ENCODE results near the gene IQCF6. TPM values are rescaled to one million over a fixed set of nuclear protein-coding genes. Genes with fewer than 3 reads are reported as not detected.

IQCF6 gene
- total RNA-seq (not detected), polyA plus RNA-seq (ENCODE audit: insufficient read length in 2 of 2) (not detected)
- long read RNA-seq, donor 1, result 0 reads
- long read RNA-seq, donor 2, result 0 reads
- long read RNA-seq, donor 3, result 0 reads
- long read RNA-seq, donor 4, result 0 reads

DNA sequence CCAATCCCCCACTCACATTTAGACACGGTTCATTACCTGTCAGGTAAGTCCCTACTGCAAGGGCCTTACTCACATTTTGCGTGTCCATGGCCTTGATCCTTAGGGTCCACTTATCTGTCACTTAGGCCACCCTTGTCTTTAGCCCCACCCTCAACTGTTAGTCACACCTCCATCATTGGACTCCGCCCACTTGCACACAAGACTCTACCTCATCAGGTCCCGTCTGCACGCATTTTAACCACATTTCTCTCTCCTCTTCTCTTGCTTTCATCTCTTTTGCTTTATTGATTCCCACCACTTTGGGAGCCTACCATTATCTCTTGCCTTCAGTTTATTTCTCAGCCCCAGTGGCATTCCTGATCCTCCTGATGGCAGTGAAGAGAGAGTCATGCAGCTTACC, at the start of gene IQCF6:
Gene IQCF6, minus strand, starts transcription at position 101 of the 400 bp plus-strand sequence. Its CDS starts 13 bp downstream, at position 88.
- H3K36me3 ChIP-seq (ENCODE audit: control insufficient read depth, insufficient read depth, low read length), result no peaks in the 10 kb centered on the region
- no peak within 1 kb of the TSS for H3K4me3 ChIP-seq (ENCODE audit: low read depth, low read length)
- DNase-seq (ENCODE audit: low read depth in 4 of 6, low spot score in 6 of 6), result no peak
- no peaks in the 10 kb centered on the region for H3K9me3 ChIP-seq (ENCODE audit: control insufficient read depth, insufficient read depth, low read length)
- no peak within 1 kb of the TSS for H3K27ac ChIP-seq (ENCODE audit: low read depth, low read length)
- WGBS (ENCODE audit: insufficient coverage), result 95% methylated on average over 5 of the region's 5 CpGs
- peaks cover under 1% of the 10 kb centered on the region for H3K27me3 ChIP-seq (ENCODE audit: control insufficient read depth, insufficient read depth, low read length)
- peaks cover 9% of the 10 kb centered on the region for H3K4me1 ChIP-seq (ENCODE audit: control insufficient read depth, insufficient read depth, low read length)

DNA sequence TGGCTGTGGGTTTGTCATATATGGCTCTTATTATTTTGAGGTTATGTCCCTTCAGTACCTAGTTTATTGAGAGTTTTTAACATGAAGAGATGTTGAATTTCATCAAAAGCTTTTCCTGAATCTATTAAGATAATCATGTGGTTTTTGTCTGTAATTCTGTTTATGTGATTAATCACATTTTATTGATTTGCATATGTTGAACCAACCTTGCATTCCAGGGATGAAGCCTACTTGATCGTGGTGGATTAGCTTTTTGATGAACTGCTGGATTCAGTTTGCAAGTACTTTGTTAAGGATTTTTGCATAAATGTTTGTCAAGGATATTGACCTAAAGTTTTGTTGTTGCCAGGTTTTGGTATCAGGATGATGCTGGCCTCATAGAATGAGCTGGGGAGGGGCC, 49.3 kb upstream of the IQCF6 start:
- 73% methylated on average over 1 of the region's 1 CpG for WGBS (ENCODE audit: insufficient coverage)

DNA sequence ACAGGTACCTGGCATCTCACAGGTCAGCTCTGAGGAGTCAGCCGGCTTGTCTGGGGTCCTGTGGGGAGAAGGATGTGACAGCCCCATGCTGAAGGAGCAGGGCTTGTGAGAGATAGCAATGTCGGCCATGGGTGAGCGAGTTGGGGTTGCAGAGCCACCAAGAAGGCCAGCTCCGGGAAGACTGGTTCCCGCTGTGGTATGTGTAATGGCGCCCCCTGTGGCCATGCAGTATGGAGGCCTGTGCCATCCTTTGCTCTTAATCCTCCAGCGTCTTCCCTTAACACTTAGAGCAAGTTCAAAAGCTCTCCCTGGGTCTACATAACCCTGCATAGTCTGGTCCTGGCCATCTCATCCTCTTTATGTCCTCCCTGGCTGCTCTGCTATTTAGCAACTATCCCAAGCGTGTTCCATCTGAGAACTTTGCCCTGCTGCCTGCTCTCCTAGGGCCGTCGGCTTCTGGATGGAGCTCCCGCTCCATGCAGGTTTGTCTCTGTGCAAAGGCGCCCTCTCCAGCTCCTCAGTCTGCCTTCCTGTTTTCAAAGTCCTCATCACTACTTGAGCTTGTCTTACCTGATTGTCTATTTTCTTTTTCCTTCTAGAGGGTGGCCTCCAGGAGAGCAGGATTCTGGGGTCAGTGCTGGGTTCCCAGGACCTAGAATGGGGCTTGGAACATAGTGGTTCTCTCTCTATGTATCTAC, 40.8 kb upstream of the IQCF6 start:
- H3K36me3 ChIP-seq (ENCODE audit: control insufficient read depth, insufficient read depth, low read length), result no peaks in the 10 kb centered on the region
- DNase-seq (ENCODE audit: low read depth in 4 of 6, low spot score in 6 of 6), result no peak
- H3K27me3 ChIP-seq (ENCODE audit: control insufficient read depth, insufficient read depth, low read length), result peaks cover 3% of the 10 kb centered on the region
- no peaks in the 10 kb centered on the region for H3K9me3 ChIP-seq (ENCODE audit: control insufficient read depth, insufficient read depth, low read length)
- no peak overlapping the region for H3K27ac ChIP-seq (ENCODE audit: low read depth, low read length)
- 49% methylated on average over 10 of the region's 12 CpGs for WGBS (ENCODE audit: insufficient coverage)
- H3K4me3 ChIP-seq (ENCODE audit: low read depth, low read length), result no peak overlapping the region
- H3K4me1 ChIP-seq (ENCODE audit: control insufficient read depth, insufficient read depth, low read length), result no peaks in the 10 kb centered on the region

More for the DNA sequence above, 49.3 kb upstream of the IQCF6 start:
- no peaks in the 10 kb centered on the region for H3K4me1 ChIP-seq (ENCODE audit: control insufficient read depth, insufficient read depth, low read length)
- H3K27me3 ChIP-seq (ENCODE audit: control insufficient read depth, insufficient read depth, low read length), result no peaks in the 10 kb centered on the region
- H3K36me3 ChIP-seq (ENCODE audit: control insufficient read depth, insufficient read depth, low read length), result no peaks in the 10 kb centered on the region
- DNase-seq (ENCODE audit: low read depth in 4 of 6, low spot score in 6 of 6), result no peak
- H3K27ac ChIP-seq (ENCODE audit: low read depth, low read length), result no peak overlapping the region
- no peaks in the 10 kb centered on the region for H3K9me3 ChIP-seq (ENCODE audit: control insufficient read depth, insufficient read depth, low read length)
- no peak overlapping the region for H3K4me3 ChIP-seq (ENCODE audit: low read depth, low read length)

DNA sequence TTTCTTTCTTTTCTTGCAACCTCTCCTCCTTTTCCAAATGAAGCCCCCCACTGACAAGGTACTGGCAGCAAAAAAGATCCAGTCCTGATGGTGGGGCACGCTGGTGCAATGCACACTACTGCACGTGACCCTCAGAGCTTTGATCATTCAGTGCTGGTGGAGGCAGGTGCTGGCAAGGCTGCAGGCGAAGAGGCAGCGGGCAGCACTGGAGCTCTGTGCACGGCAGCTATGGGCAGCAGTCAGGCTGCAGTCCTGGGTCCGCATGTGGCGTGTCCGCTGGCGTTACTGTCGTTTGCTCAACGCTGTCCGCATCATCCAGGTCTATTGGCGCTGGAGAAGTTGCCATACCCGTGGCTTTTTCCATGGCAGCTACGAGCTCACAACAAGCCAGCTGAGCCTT, 40.1 kb upstream of the IQCF6 start:
- 94% methylated on average over 15 of the region's 15 CpGs for WGBS (ENCODE audit: insufficient coverage)
- Histone ChIP-seq H3K27me3 (ENCODE audit: control insufficient read depth, insufficient read depth, low read length) (peaks cover 3% of the 10 kb centered on the region), H3K27ac (ENCODE audit: low read depth, low read length) (no peak overlapping the region), H3K4me1 (ENCODE audit: control insufficient read depth, insufficient read depth, low read length) (peaks cover 2% of the 10 kb centered on the region), H3K36me3 (ENCODE audit: control insufficient read depth, insufficient read depth, low read length) (no peaks in the 10 kb centered on the region), H3K9me3 (ENCODE audit: control insufficient read depth, insufficient read depth, low read length) (no peaks in the 10 kb centered on the region), H3K4me3 (ENCODE audit: low read depth, low read length) (no peak overlapping the region)
- no peak for DNase-seq (ENCODE audit: low read depth in 4 of 6, low spot score in 6 of 6)

DNA sequence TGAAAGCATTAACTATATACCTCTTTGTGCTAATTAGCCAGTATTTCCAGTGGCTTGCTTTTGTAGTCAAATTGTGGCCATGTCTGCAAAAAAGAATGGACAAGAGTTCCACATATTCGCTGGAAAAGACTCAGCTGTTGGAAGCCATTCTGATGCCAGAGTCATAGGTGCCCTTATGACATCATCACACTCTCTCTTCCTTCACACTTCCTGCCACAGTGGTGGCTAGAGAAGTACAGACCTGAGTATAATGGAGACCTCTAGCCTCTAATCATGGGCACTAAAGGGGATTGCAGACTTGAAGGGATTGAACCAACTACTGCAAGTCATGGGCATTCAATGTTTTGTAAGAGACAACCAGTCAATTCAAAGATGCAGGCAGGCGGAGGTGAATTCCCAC, 38.3 kb upstream of the IQCF6 start:
- no peak for DNase-seq (ENCODE audit: low read depth in 4 of 6, low spot score in 6 of 6)
- Histone ChIP-seq H3K4me3 (ENCODE audit: low read depth, low read length) (no peak overlapping the region), H3K4me1 (ENCODE audit: control insufficient read depth, insufficient read depth, low read length) (peaks cover 13% of the 10 kb centered on the region), H3K36me3 (ENCODE audit: control insufficient read depth, insufficient read depth, low read length) (no peaks in the 10 kb centered on the region), H3K27me3 (ENCODE audit: control insufficient read depth, insufficient read depth, low read length) (peaks cover 3% of the 10 kb centered on the region), H3K9me3 (ENCODE audit: control insufficient read depth, insufficient read depth, low read length) (no peaks in the 10 kb centered on the region), H3K27ac (ENCODE audit: low read depth, low read length) (no peak overlapping the region)
- 100% methylated on average over 1 of the region's 2 CpGs for WGBS (ENCODE audit: insufficient coverage)

DNA sequence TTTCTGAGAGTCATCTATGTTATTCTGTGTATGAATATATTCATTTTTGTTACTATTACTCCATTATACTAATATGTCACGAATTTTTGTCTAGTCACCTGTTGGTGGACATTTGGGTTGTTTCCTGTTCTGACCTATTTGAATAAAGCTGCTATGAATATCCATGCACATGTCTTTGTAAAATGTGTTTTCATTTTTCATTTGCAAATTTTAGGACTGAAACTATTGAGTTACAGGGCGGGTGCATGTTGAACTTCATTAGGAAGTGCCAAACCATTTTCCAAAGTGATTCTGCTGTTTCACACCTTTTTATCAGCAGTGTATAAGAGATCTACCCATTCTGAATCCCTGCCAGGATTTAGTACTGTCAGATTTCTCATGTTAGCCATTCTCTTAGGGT, 37.7 kb upstream of the IQCF6 start:
- Histone ChIP-seq H3K36me3 (ENCODE audit: control insufficient read depth, insufficient read depth, low read length) (no peaks in the 10 kb centered on the region), H3K4me1 (ENCODE audit: control insufficient read depth, insufficient read depth, low read length) (peaks cover 13% of the 10 kb centered on the region), H3K27ac (ENCODE audit: low read depth, low read length) (no peak overlapping the region), H3K27me3 (ENCODE audit: control insufficient read depth, insufficient read depth, low read length) (peaks cover 3% of the 10 kb centered on the region), H3K9me3 (ENCODE audit: control insufficient read depth, insufficient read depth, low read length) (no peaks in the 10 kb centered on the region), H3K4me3 (ENCODE audit: low read depth, low read length) (no peak overlapping the region)
- no peak for DNase-seq (ENCODE audit: low read depth in 4 of 6, low spot score in 6 of 6)
- no CpG with 5 or more reads among the region's 2 CpGs for WGBS (ENCODE audit: insufficient coverage)

DNA sequence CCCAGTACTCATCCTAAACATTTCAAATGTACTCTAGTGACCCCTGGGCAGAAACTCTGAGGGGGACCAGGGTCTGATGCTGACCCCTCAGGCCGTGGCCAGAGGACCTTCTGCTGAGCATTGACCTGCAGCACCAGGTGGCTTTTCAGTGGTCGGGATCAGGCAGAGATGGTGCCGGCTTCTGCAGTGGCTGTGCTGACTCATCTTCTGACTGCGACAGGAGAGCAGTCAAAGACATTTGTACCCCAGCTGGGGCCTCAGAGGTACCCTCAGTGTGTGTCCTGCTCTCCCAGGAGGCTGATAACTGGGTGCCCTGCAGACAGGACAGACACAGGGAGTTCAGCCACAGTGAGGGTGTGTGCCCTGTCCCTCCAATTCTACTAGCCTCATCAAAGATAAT, 36.6 kb upstream of the IQCF6 start:
- H3K27ac ChIP-seq (ENCODE audit: low read depth, low read length), result no peak overlapping the region
- no peak for DNase-seq (ENCODE audit: low read depth in 4 of 6, low spot score in 6 of 6)
- WGBS (ENCODE audit: insufficient coverage), result 83% methylated on average over 4 of the region's 4 CpGs
- H3K36me3 ChIP-seq (ENCODE audit: control insufficient read depth, insufficient read depth, low read length), result no peaks in the 10 kb centered on the region
- H3K9me3 ChIP-seq (ENCODE audit: control insufficient read depth, insufficient read depth, low read length), result no peaks in the 10 kb centered on the region
- H3K27me3 ChIP-seq (ENCODE audit: control insufficient read depth, insufficient read depth, low read length), result peaks cover 3% of the 10 kb centered on the region
- peaks cover 13% of the 10 kb centered on the region for H3K4me1 ChIP-seq (ENCODE audit: control insufficient read depth, insufficient read depth, low read length)
- H3K4me3 ChIP-seq (ENCODE audit: low read depth, low read length), result no peak overlapping the region

DNA sequence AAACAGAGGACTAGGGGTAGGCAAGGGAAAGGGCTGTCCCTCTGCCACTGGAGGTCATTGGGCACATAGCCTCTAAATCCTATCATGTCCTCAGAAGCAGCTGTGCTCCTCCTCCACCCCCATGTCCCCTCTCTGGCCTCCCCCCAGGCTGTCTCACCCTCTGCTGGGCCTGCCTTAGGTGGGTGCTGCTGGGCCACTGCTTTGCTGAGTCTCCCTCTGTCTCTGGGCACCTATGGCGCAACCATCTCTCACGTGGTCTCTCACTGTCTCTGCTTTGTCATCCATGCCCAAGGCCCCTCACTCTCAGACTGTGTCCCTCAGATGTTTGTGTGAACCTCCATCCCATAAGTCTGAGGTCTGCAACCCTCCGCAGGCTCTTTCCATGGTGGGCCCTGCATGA, 35.0 kb upstream of the IQCF6 start:
- Histone ChIP-seq H3K36me3 (ENCODE audit: control insufficient read depth, insufficient read depth, low read length) (no peaks in the 10 kb centered on the region), H3K9me3 (ENCODE audit: control insufficient read depth, insufficient read depth, low read length) (no peaks in the 10 kb centered on the region), H3K27ac (ENCODE audit: low read depth, low read length) (no peak overlapping the region), H3K4me3 (ENCODE audit: low read depth, low read length) (no peak overlapping the region), H3K4me1 (ENCODE audit: control insufficient read depth, insufficient read depth, low read length) (peaks cover 13% of the 10 kb centered on the region), H3K27me3 (ENCODE audit: control insufficient read depth, insufficient read depth, low read length) (no peaks in the 10 kb centered on the region)
- no peak for DNase-seq (ENCODE audit: low read depth in 4 of 6, low spot score in 6 of 6)
- 89% methylated on average over 3 of the region's 3 CpGs for WGBS (ENCODE audit: insufficient coverage)

DNA sequence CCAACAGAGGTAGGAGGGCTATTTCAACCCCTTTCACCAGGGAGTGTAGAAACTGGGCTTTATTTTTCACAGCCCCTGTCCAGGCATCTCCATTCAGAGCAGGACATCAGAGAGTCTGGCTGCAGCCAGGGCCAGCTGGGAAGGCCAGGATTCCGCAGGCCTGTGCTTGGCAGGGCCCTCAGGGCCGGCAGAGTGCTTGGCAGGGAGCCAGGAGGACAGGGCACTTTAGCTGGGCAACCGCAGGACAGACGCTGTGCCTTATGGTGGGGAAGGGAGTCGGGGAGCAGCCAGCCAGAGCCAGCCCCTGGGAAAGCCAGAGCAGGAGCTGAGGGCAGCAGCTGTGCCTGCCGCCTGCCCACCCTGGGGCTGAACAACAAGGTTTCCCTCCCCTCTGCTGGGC, 34.5 kb upstream of the IQCF6 start:
- peak in 4 of 6 donors; percentile 48 to 83 (median 68) for DNase-seq (ENCODE audit: low read depth in 4 of 6, low spot score in 6 of 6)
- WGBS (ENCODE audit: insufficient coverage), result 26% methylated on average over 6 of the region's 6 CpGs
- H3K27ac ChIP-seq (ENCODE audit: low read depth, low read length), result no peak overlapping the region

DNA sequence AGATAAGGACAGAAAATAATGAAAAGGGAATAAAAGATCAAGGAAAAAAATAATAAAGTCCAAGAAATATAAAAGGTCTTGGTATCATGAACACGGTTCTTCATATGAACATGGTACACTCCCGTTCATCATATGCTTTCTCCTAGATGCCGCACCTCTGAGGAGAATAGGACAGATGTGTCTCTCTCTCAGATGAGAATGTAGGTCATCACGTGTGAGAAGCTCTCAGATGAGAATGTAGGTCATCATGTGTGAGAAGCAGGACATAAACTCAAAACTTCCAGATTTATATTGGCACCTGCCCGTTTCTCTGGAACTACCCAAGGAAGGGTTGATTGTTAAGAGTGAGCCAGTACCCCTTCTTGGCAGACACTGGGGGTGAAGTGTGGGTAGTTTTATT, 29.9 kb upstream of the IQCF6 start:
- H3K27ac ChIP-seq (ENCODE audit: low read depth, low read length), result no peak overlapping the region
- no peaks in the 10 kb centered on the region for H3K36me3 ChIP-seq (ENCODE audit: control insufficient read depth, insufficient read depth, low read length)
- H3K27me3 ChIP-seq (ENCODE audit: control insufficient read depth, insufficient read depth, low read length), result no peaks in the 10 kb centered on the region
- H3K4me3 ChIP-seq (ENCODE audit: low read depth, low read length), result no peak overlapping the region
- H3K4me1 ChIP-seq (ENCODE audit: control insufficient read depth, insufficient read depth, low read length), result peaks cover 9% of the 10 kb centered on the region
- WGBS (ENCODE audit: insufficient coverage), result no CpG with 5 or more reads among the region's 5 CpGs
- DNase-seq (ENCODE audit: low read depth in 4 of 6, low spot score in 6 of 6), result no peak
- no peaks in the 10 kb centered on the region for H3K9me3 ChIP-seq (ENCODE audit: control insufficient read depth, insufficient read depth, low read length)

More for the DNA sequence above, 34.5 kb upstream of the IQCF6 start:
- H3K9me3 ChIP-seq (ENCODE audit: control insufficient read depth, insufficient read depth, low read length), result no peaks in the 10 kb centered on the region
- no peaks in the 10 kb centered on the region for H3K27me3 ChIP-seq (ENCODE audit: control insufficient read depth, insufficient read depth, low read length)
- H3K4me3 ChIP-seq (ENCODE audit: low read depth, low read length), result no peak overlapping the region
- H3K4me1 ChIP-seq (ENCODE audit: control insufficient read depth, insufficient read depth, low read length), result peaks cover 13% of the 10 kb centered on the region
- H3K36me3 ChIP-seq (ENCODE audit: control insufficient read depth, insufficient read depth, low read length), result no peaks in the 10 kb centered on the region

All from spinal cord (tissue), 10 donors.